Stimulated activated CD4-positive, alpha-beta T cell treated with anti-CD3 and anti-CD28 coated beads, Interleukin-12 subunit alpha, Interleukin-12 subunit beta, amount 100 ng/mL, for 24 hours (primary cell): Measurements from ENCODE around the gene BCL2L12.

Experiments
- DNase-seq, 2 experiments: peaks; one replicate each; pipeline ENCODE4 v3.0.0-alpha.2; 2020; ENCODE audit warnings: low read depth in 2 of 2

BCL2L12 gene

GRCh38 chr19:49664171-49665035 lies 1.3 kb upstream of the BCL2L12 start:
- DNase-seq, result peak; percentile 83 to 96

- no peak for DNase-seq
Measured at GRCh38 chr19:49665036-49665350, 740 bp upstream of the BCL2L12 start.

DNA sequence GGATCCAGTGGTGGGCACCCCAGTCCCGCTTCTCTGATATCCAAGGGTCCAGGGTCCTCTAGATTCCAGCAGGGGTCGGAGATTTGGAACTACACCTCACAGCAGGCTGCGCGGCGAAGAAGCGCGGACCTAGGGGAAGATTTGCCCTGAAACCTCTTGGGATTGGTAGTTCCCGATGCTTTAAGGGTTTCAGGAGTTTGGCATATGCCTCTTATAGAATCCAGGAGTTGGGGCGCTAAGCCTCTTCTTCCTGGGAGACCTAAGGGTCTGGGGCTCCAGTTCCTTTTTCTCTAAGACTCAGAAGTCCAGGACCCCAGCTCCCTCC lies 349 bp downstream of the BCL2L12 start:
- no peak for DNase-seq

GRCh38 chr19:49667473-49667872 lies 1.7 kb downstream of the BCL2L12 start:
- no peak for DNase-seq

- no peak for DNase-seq
Measured at GRCh38 chr19:49669516-49669915, 3.8 kb downstream of the BCL2L12 start.

GRCh38 chr19:49672131-49672919 lies 6.6 kb downstream of the BCL2L12 start:
- DNase-seq, result peak in 1 of 2 experiments; percentile 68

- DNase-seq, result peak in 1 of 2 experiments; percentile 71
Measured at GRCh38 chr19:49676136-49676783, 10.5 kb downstream of the BCL2L12 start.

GRCh38 chr19:49676784-49677230 lies 11.1 kb downstream of the BCL2L12 start:
- DNase-seq, result peak; percentile 98 to 99

GRCh38 chr19:49677231-49677900 lies 11.6 kb downstream of the BCL2L12 start, which contains the start of gene PRMT1:
Gene PRMT1, plus strand, starts transcription at chr19:49677271. Its CDS starts 10 bp downstream, at chr19:49677281.
- DNase-seq, result no peak

DNA sequence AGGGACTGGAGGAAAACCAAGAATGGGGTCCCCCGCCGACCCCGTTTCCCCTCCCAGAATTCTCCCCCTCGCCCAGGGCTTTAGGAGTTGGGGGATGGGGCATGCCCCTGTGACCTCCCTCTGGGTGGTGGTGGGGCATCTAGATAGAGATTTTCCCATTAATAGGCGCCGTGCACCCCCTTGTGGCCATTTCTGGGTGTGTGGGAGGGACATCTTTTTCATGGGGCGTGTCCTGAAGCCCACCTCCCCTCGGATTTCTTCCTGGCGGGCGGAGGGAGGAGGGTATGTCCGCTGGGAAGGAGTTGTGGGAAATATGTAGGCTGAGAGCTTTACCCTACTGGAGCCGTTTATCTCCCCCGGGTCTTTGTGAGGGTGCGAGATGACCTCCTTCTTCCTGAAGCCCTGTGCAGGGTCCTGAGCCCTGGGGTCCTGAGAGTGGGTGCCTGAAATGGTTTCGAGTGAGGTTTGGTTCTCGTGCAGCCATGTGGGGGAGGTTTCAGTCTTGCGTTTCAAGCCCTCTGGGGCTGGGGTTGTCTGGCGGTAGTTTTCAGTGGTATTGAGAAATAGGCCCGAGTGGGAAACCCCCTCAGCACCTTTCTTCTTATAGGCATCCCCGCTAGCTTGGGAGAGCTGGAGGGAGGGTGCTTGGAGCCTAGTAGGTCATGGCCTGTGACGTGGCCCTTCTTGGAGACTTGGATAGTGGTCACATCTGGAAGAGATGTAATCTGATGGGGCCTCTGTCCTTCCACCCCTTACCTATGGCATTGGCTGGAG lies 12.4 kb downstream of the BCL2L12 start:
- DNase-seq, result peak; percentile 53 to 73

- no peak for DNase-seq
Measured at GRCh38 chr19:49678985-49679770, 13.4 kb downstream of the BCL2L12 start.

DNA sequence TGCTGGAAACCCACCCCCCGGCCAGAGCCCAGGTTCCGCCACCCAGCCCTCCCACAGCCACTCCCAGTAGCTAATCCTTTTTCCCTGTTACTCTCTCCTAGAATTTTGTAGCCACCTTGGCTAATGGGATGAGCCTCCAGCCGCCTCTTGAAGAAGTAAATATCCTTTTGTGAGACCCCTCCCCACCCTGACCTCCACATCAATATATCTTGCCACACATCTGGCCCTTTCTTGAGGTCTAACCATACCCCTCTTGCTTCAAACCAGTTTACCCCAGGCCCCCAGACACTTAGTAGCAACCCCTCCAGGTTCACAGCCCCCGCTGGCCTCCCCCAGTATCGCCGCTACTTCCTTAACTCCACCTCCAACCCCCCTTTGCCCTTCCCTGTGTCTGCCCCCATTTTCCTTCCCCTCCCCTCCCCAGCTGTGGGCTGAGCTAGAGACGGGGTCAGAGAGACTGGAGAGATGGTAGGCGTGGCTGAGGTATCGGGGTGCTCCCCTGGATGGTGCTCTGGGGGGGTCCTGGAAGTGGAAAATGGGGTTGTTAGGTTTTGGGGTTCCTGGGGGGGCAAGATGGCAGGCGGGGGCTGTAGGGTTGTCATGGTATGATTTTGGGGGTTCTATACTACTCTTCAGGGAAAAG lies 14.2 kb downstream of the BCL2L12 start:
- no peak for DNase-seq

GRCh38 chr19:49680421-49681351 lies 15.0 kb downstream of the BCL2L12 start:
- peak; percentile 81 to 95 for DNase-seq

- DNase-seq, result no peak
Measured at GRCh38 chr19:49681830-49682229, 16.1 kb downstream of the BCL2L12 start.

- DNase-seq, result no peak
Measured at GRCh38 chr19:49682274-49682673, 16.5 kb downstream of the BCL2L12 start.

DNA sequence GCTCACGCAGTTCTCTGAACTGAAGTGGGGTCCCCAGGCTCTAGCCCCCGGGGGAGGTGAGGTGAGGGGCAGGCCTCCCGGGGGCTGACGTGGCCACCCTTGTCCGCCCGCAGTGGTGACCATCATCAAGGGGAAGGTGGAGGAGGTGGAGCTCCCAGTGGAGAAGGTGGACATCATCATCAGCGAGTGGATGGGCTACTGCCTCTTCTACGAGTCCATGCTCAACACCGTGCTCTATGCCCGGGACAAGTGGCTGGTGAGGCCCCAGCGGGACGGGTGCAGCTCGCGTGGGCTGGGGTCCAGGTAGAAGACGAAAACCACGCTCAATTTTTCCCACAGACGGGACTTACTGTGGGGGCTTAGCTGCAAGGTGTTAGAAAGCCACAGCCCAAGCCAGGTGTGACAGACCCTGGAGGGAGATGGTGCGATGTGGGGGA lies 18.1 kb downstream of the BCL2L12 start:
- DNase-seq, result no peak

- no peak for DNase-seq
Measured at GRCh38 chr19:49684251-49684982, 18.7 kb downstream of the BCL2L12 start.
